Umbilical cord (tissue), 2 donors: ENCODE data around the gene SETX. TPM values are rescaled to one million over a fixed set of nuclear protein-coding genes. Genes with fewer than 3 reads are reported as not detected.
"Not testable (repeated sequence)": the region's sequence is repeated elsewhere in the genome, so short reads cannot be mapped to it uniquely, and the experiment has no call there.

Experiments
- DNase-seq: peaks from one replicate; pipeline ENCODE4 v3.0.0-alpha.2; 2015; ENCODE audit warnings: low spot score
- total RNA-seq: library from RNA; depleted of rRNA; stranded (reverse); fragments of >200 nt; gene quantifications from one replicate; pipeline ENCODE4 v1.2.3, GENCODE V29; 2014; ENCODE audit warnings: low replicate concordance; ENCODE audit not compliant: insufficient read depth

SETX gene
- 43.1 TPM for total RNA-seq

- DNase-seq, result peak; percentile 99
Measured at GRCh38 chr9:132354637-132355355, at the start of gene SETX. SETX (minus strand) TSS chr9:132354986; CDS start chr9:132349428, 5,558 bp downstream.

- no peak for DNase-seq
Measured at GRCh38 chr9:132404228-132404881, 49.6 kb upstream of the SETX start.

DNA sequence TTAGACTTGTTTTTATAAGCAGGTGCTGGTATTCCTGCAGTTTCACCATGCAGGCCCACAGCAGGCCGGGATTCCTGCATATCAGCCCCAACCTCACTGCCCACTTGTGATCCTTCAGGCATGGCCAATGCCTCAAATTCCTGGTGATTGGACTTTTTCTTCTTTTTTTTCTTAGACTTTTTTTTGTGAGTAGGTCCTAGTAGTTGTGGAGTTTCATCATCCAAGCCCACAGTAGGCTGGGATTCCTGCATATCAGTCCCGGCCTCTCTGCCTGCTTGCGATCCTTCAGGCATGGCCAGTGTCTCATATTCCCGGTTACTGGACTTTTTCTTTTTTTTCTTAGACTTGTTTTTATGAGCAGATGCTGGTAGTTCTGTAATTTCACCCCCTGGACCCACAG lies 47.0 kb upstream of the SETX start:
- DNase-seq, result no peak

DNA sequence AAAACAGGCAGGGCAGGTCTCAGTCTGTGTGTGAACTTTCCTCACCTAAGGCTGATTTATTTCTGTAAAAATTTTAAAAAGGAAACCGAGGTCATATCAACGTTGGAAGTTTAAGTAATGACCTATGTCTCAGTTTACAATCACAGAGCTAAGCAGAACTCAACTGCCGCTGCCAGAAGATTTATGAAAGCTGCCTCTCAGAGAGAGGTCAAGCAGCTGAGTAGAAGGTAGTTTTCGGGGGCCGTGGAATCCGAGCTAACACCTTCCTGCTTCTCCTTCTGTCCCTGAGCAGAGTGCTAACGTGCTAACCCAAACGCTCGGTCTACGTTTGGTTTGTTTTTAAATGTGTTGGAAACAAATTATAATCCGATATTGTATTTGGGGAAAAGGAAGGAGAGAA lies 40.8 kb upstream of the SETX start:
- no peak for DNase-seq

DNA sequence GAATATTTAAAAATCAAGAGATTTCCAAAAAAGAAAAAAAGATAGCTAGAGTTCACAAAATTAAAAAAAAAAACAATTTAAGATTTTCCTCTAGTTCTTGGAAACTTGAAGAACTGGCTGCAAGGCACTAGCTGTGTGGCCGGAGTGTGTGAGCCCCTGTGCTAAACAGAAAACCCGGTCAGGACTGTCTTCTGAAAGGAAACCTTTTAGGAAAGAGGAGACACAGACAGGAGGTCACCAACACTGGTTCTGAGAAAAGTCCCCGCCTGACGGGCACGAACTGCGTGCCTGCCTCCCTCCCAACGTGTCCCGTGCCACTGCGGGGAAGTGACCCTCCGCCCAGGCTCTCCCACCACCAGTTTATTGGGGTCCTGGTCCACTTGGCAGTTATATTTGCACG lies 36.7 kb upstream of the SETX start:
- DNase-seq, result no peak

GRCh38 chr9:132390966-132391365 lies 36.2 kb upstream of the SETX start:
- no peak for DNase-seq

DNA sequence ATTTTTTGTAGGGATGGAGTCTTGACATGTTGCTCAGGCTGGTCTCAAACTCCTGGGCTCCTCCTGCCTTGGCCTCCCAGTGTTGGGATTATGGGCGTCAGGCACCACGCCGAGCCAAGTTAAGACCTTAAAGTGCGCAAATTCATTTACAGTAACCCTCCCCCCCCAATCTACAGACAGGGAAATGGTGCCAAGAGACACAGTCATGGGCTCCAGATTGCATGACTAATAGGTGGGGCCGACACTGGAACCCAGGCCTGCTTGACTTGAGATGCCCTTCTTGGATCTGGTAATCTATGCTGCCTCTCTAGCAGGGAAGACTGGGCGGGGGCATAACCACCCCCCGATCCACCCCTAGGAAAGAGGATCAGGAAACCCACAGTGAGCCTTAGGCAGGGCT lies 32.3 kb upstream of the SETX start:
- DNase-seq, result no peak

DNA sequence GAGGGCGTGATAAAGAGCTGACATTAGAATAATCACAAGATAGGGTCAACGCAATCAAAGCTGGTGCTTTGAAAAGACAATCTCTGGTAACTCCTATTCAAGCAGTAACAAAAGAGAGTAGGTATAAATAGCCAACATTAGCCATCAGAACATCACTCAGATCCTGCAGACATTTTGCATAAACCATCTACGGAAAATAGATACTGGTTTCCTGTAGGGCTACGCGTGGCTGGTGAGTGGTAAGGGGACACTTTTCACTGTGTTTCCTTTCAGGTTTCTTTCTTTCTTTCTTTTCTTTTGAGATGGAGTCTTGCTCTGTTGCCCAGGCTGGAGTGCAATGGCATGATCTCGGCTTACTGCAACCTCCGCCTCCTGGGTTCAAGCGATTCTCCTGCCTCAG lies 29.6 kb upstream of the SETX start:
- DNase-seq, result no peak

DNA sequence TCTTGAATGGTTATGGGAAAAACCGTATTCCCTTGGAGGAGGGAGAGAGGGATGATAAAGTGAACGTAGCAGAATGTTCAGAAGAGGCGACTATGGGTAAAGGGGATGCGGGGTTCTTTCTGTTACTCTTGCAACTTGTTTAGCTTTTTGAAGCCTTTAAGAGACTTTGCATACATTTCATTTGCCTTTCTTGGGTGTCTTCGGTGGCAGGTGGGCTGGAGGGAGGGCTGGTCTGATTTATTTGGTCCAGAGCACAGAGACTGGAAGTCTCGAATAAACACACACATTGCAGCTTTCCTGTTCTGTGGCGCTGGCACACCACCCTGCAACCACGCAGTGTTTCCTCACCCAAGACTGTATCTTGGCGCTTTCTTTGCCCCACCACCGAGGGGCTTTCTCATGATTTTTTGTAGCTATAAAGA lies 28.7 kb upstream of the SETX start:
- DNase-seq, result no peak

- DNase-seq, result peak; percentile 10
Measured at GRCh38 chr9:132381966-132382541, 27.3 kb upstream of the SETX start.

- not testable (repeated sequence) for DNase-seq
Measured at GRCh38 chr9:132378416-132378815, 23.6 kb upstream of the SETX start.

- DNase-seq, result not testable (repeated sequence)
Measured at GRCh38 chr9:132377769-132378168, 23.0 kb upstream of the SETX start.

DNA sequence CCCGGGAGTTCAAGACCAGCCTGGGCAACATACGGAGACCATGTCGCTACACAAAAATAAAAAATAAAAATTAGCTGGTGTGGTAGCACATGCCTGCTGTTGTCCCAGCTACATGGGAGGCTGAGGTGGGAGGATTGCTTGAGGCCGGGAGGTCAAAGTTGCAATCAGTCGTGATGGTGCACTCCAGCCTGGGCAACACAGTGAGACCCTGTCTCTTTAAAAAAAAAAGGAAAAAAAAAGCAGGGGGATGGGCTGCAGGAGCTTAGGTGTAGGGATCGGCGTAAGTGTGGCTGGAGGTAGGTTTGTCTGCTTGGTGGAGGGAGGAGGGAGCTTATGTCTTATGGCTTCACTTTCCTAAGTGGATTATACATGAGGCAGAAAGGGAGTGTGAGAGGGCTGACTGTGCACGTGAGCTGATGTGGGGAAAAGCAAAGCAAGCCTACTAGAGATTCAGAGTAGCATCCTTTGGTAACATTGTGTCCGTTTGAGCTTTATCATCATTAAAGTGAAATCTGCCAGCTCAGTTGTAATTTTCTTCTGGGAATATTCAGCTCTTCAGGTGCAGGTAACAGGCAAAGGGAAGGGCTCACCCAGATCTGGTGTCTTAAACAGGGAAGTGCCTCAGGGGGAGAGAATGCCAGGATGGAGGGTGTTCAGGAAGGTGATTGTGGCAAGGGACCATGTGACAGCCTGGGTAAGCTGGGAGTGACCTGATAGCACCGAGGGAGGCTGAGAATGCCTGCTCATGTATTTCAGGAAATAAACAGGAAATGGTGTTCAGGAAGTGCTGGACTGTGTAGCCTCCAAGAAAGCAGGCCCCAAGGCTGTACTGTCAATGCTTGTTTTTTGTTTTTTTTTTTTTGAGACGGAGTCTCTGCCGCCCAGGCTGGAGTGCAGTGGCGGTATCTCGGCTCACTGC lies 17.6 kb upstream of the SETX start:
- DNase-seq, result peak; percentile 64

- DNase-seq, result no peak
Measured at GRCh38 chr9:132370592-132370991, 15.8 kb upstream of the SETX start.

DNA sequence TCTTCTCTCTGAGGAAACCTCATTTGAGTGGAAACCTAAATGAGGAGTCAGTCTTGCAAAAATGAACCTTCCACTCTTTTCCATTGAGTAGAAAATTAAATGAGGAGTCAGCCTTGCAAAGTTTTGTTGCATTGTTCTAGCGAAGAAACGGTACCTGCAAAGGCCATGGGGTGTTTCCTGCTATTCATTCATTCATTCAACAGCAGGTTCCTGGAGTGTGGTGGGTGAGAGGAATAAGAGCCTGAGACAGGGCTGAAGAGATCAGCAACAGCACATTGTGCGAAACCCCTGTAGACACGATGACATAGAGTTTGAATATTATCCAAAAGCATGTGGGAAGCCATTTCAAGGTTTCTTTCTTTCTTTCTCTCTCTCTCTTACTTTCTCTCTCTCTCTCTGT lies 14.6 kb upstream of the SETX start:
- no peak for DNase-seq

DNA sequence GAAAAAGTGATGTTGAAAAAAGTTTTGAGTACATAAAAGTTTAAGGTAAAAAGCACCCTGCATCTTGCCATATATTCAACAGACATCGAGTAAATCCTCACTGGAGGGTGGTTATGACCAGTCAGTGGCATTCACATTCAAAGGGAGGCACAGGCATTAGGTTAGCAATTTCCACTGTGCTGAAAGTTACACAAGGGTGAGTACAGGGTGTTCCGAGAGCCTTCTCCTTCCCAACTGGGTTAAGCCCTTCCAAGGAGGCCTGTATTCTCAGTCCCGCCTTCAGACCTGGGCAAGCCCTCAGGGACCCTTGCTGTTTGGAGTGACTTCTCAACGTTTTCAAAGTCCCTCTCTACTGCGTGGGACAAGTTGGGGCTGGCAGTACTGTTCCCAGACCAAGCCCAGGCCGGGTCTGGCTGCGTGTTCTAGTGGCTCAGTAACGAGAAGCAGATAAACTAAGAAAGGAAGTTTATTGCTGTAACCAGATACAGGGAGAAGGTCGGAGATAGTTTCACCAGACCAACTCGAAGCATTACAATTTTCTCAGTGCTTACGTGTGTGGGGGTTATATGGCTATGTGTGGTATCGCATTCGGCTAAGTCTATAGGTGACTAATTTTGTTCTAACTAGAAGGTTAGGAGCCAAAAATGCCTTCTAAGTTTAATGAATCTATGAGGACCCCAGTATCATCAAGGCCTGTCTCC lies 13.0 kb upstream of the SETX start:
- peak; percentile 14 for DNase-seq

- DNase-seq, result no peak
Measured at GRCh38 chr9:132366481-132366880, 11.7 kb upstream of the SETX start.

DNA sequence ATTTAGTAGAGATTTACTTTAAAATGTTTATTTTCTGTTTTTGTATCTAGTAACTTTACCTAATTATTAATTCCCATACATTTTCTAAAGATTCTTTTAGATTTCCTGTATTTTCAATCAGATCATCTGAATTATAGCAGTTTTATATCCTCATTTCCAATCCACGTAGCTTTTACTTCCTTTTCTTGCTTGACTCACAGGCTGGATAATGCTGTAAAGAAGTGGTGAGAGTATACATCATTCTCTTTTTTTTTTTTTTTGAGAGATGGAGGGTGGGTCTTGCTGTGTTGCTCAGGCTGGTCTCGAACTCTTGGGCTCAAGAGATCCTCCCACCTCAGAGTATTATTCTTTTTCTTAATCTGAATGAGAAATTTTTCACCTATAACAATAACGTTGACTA lies 11.2 kb upstream of the SETX start:
- DNase-seq, result no peak

- DNase-seq, result no peak
Measured at GRCh38 chr9:132364068-132364467, 9.3 kb upstream of the SETX start.

GRCh38 chr9:132357764-132358163 lies 3.0 kb upstream of the SETX start:
- no peak for DNase-seq

DNA sequence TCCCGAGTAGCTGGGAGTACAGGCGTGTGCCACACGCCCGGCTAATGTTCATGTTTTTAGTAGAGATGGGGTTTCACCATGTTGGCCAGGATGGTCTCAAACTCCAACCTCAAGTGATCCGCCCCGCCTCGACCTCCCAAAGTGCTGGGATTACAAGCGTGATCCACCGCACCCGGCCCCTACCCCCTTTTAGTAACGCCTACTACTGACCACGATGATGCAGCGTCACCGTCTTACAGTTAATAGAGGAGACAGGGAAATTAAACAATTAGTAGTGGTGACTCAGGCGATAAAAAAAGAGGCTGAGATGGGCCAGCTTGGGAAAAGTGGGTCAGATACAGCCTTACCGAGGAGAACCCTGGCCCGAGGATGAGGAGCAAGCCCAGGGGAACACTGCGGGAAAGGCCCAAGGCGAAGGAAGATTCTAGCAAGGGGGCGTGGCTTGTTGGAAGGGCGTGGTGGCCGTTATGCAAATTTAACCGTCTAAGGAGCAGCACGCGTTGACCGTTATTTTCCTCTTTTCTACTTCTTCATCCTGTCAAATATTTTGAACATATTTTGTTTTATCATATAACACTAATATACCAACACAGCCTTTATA lies 1.6 kb upstream of the SETX start:
- DNase-seq, result no peak
